ENCODE data around the gene PACS1. TPM values are rescaled to one million over a fixed set of nuclear protein-coding genes. Genes with fewer than 3 reads are reported as not detected.

The PACS1 gene
- total RNA-seq, 1 experiment from 2014 or later, result 91.8 TPM

DNA sequence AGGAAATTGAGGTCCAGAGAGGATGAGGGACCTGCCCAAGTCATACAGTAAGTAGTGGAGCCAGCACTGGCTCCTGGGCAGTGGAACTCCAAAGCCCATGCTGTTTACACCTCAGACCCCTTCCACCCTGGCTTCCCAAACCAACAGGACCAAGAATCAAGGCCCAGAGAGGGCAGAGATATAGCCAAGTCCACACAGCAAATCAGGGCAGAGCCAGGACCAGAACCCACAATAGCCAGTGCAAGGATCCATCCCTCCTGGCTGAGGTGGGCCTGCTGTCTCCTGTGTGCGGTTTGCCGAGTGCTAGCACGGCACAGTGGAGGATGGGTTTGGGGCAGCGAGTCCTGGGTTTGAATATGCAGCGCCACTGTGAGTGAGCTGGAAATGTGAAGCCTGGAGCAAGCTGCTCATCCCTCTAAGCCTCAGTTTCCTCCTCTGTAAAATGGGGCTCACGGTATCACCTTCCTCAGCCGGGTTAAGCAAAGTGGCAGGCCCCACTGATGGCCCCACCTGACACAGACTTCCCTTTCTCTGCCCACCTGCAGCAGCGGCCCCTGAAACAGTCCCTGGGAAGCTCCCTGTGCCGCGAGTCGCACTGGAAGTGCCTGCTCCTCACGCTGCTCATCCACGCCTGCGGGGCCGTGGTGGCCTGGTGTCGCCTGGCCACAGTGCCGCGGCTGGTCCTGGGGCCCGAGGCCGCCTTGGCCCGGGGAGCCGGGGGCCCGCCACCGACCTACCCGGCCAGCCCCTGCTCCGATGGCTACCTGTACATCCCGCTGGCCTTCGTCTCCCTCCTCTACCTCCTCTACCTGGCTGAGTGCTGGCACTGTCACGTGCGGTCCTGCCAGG lies 223.9 kb downstream of the PACS1 start:
- no peak overlapping the region for H3K4me3 ChIP-seq (ENCODE audit: low read depth in 2 of 2, low read length in 2 of 2)
- CTCF ChIA-PET, result no interaction called here
- BruUV-seq (replicated peaks), result no TSS peak

More for the DNA sequence above, 223.9 kb downstream of the PACS1 start:
- Histone ChIP-seq H3K9me3 (ENCODE audit: control insufficient read depth, insufficient read depth, low read depth, low read length) (no peaks in the 10 kb centered on the region), H3K4me1 (ENCODE audit: control insufficient read depth, insufficient read depth, low read length) (peaks cover 6% of the 10 kb centered on the region), H3K27ac (ENCODE audit: low read length) (no peak overlapping the region), H3K27me3 (ENCODE audit: control insufficient read depth, insufficient read depth, low read length) (no peaks in the 10 kb centered on the region), H3K36me3 (ENCODE audit: control insufficient read depth, insufficient read depth, low read length) (no peaks in the 10 kb centered on the region)
- no peak for TF ChIP-seq TCF7L2 (IDR thresholded peaks at IDR 0.05; ENCODE audit: low read depth, low read length)
- TF ChIP-seq, protein P1, sequence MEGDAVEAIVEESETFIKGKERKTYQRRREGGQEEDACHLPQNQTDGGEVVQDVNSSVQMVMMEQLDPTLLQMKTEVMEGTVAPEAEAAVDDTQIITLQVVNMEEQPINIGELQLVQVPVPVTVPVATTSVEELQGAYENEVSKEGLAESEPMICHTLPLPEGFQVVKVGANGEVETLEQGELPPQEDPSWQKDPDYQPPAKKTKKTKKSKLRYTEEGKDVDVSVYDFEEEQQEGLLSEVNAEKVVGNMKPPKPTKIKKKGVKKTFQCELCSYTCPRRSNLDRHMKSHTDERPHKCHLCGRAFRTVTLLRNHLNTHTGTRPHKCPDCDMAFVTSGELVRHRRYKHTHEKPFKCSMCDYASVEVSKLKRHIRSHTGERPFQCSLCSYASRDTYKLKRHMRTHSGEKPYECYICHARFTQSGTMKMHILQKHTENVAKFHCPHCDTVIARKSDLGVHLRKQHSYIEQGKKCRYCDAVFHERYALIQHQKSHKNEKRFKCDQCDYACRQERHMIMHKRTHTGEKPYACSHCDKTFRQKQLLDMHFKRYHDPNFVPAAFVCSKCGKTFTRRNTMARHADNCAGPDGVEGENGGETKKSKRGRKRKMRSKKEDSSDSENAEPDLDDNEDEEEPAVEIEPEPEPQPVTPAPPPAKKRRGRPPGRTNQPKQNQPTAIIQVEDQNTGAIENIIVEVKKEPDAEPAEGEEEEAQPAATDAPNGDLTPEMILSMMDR (IDR thresholded peaks at IDR 0.05), result no peak
- TF ChIP-seq SIN3A (IDR thresholded peaks at IDR 0.05; ENCODE audit: borderline replicate concordance, insufficient read depth, low read depth, low read length), result no peak
- TF ChIP-seq, protein P2, sequence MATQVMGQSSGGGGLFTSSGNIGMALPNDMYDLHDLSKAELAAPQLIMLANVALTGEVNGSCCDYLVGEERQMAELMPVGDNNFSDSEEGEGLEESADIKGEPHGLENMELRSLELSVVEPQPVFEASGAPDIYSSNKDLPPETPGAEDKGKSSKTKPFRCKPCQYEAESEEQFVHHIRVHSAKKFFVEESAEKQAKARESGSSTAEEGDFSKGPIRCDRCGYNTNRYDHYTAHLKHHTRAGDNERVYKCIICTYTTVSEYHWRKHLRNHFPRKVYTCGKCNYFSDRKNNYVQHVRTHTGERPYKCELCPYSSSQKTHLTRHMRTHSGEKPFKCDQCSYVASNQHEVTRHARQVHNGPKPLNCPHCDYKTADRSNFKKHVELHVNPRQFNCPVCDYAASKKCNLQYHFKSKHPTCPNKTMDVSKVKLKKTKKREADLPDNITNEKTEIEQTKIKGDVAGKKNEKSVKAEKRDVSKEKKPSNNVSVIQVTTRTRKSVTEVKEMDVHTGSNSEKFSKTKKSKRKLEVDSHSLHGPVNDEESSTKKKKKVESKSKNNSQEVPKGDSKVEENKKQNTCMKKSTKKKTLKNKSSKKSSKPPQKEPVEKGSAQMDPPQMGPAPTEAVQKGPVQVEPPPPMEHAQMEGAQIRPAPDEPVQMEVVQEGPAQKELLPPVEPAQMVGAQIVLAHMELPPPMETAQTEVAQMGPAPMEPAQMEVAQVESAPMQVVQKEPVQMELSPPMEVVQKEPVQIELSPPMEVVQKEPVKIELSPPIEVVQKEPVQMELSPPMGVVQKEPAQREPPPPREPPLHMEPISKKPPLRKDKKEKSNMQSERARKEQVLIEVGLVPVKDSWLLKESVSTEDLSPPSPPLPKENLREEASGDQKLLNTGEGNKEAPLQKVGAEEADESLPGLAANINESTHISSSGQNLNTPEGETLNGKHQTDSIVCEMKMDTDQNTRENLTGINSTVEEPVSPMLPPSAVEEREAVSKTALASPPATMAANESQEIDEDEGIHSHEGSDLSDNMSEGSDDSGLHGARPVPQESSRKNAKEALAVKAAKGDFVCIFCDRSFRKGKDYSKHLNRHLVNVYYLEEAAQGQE (IDR thresholded peaks at IDR 0.05; ENCODE audit: insufficient read depth in 1 of 2, low read depth in 2 of 2, low read length in 1 of 2), result no peak
- TF ChIP-seq POLR2AphosphoS5 (IDR thresholded peaks at IDR 0.05; ENCODE audit: low read depth, low read length), result no peak
- POLR2A ChIA-PET, result no interaction called here
- intact Hi-C loops (cut with micrococcal nuclease; ENCODE audit: unreplicated experiment), result no loop called here
- ATAC-seq (no peak), DNase-seq (ENCODE audit: low read depth, low spot score) (no peak)
- in situ Hi-C loops (cut with HindIII; ENCODE audit: low pct_unique_long_range_greater_than_20kb, low sequenced_read_pairs), result no loop called here

Other genes with a start within 250 kb of the PACS1 start
- not detected for gene SNX32, start 236.3 kb upstream of the PACS1 start, total RNA-seq (2021; ENCODE audit: unreplicated experiment)
- gene CFL1, start 212.1 kb upstream of the PACS1 start, total RNA-seq (2021; ENCODE audit: unreplicated experiment), result 1,911 TPM
- 140 TPM for gene MUS81, start 209.8 kb upstream of the PACS1 start, total RNA-seq (2021; ENCODE audit: unreplicated experiment)
- 23.7 TPM for gene EFEMP2, start 197.5 kb upstream of the PACS1 start, total RNA-seq (2021; ENCODE audit: unreplicated experiment)
- not detected for gene CTSW, start 190.4 kb upstream of the PACS1 start, total RNA-seq (2021; ENCODE audit: unreplicated experiment)
- 105 TPM for gene FIBP, start 181.8 kb upstream of the PACS1 start, total RNA-seq (2021; ENCODE audit: unreplicated experiment)
- gene CCDC85B, start 179.6 kb upstream of the PACS1 start, total RNA-seq (2021; ENCODE audit: unreplicated experiment), result 85.4 TPM
- gene FOSL1, start 169.9 kb upstream of the PACS1 start, total RNA-seq (2021; ENCODE audit: unreplicated experiment), result 186 TPM
- 84.7 TPM for gene C11orf68, start 151.2 kb upstream of the PACS1 start, total RNA-seq (2021; ENCODE audit: unreplicated experiment)
- gene DRAP1, start 150.8 kb upstream of the PACS1 start, total RNA-seq (2021; ENCODE audit: unreplicated experiment), result 581 TPM
- not detected for gene TSGA10IP, start 124.8 kb upstream of the PACS1 start, total RNA-seq (2021; ENCODE audit: unreplicated experiment)
- 76.4 TPM for gene SART1, start 108.5 kb upstream of the PACS1 start, total RNA-seq (2021; ENCODE audit: unreplicated experiment)
- 64.6 TPM for gene EIF1AD, start 68.1 kb upstream of the PACS1 start, total RNA-seq (2021; ENCODE audit: unreplicated experiment)
- gene BANF1, start 67.8 kb upstream of the PACS1 start, total RNA-seq (2021; ENCODE audit: unreplicated experiment), result 494 TPM
- 0.23 TPM for gene CST6, start 58.3 kb upstream of the PACS1 start, total RNA-seq (2021; ENCODE audit: unreplicated experiment)
- gene CATSPER1, start 43.8 kb upstream of the PACS1 start, total RNA-seq (2021; ENCODE audit: unreplicated experiment), result 0.15 TPM
- not detected for gene GAL3ST3, start 21.1 kb upstream of the PACS1 start, total RNA-seq (2021; ENCODE audit: unreplicated experiment)
- gene SF3B2, start 17.9 kb upstream of the PACS1 start, total RNA-seq (2021; ENCODE audit: unreplicated experiment), result 271 TPM
- gene KLC2, start 187.4 kb downstream of the PACS1 start, total RNA-seq (2021; ENCODE audit: unreplicated experiment), result 85.1 TPM
- gene RAB1B, start 198.4 kb downstream of the PACS1 start, total RNA-seq (2021; ENCODE audit: unreplicated experiment), result 256 TPM
- 9.3 TPM for gene CNIH2, start 207.9 kb downstream of the PACS1 start, total RNA-seq (2021; ENCODE audit: unreplicated experiment)
- 196 TPM for gene YIF1A, start 218.9 kb downstream of the PACS1 start, total RNA-seq (2021; ENCODE audit: unreplicated experiment)
- gene TMEM151A, start 221.6 kb downstream of the PACS1 start, total RNA-seq (2021; ENCODE audit: unreplicated experiment), result 11.0 TPM
- gene CD248, start 246.8 kb downstream of the PACS1 start, total RNA-seq (2021; ENCODE audit: unreplicated experiment), result 0.15 TPM

All from Panc1 (cell line).